Fibroblast of lung (primary cell): Measurements from ENCODE around the gene DAAM1. TPM values are rescaled to one million over a fixed set of nuclear protein-coding genes. Genes with fewer than 3 reads are reported as not detected.

Experiments used
- DNase-seq, 2 donors: peaks; one replicate each; pipeline versions ENCODE4 v3.0.0 to v3.0.0-alpha.2; 2010; ENCODE audit warnings: low read depth in 2 of 2
- H2AFZ ChIP-seq: 2 replicates; pipeline ENCODE4 v1.5.1; 2012; ENCODE audit warnings: low read length, control low read depth, inconsistent platforms
- H3K27ac ChIP-seq: 2 replicates; pipeline ENCODE4 v1.5.1; 2011; ENCODE audit warnings: low read length, control low read depth; ENCODE audit not compliant: insufficient read depth
- H3K27me3 ChIP-seq: 2 replicates; pipeline ENCODE4 v1.5.1; 2011; ENCODE audit warnings: mild to moderate bottlenecking, low read length; ENCODE audit not compliant: control insufficient read depth, insufficient read depth
- H3K36me3 ChIP-seq: 2 replicates; pipeline ENCODE4 v1.5.1; 2011; ENCODE audit warnings: low read length; ENCODE audit not compliant: control insufficient read depth, insufficient read depth
- H3K4me1 ChIP-seq: 2 replicates; pipeline ENCODE4 v1.5.1; 2011; ENCODE audit warnings: low read length; ENCODE audit not compliant: control insufficient read depth, insufficient read depth; ENCODE audit errors: extremely low read depth
- H3K4me2 ChIP-seq: 2 replicates; pipeline ENCODE4 v1.5.1; 2011; ENCODE audit warnings: low read length, control low read depth; ENCODE audit not compliant: insufficient read depth; ENCODE audit errors: extremely low read depth
- H3K4me3 ChIP-seq, 4 experiments: fragments of 200-600 bp in 1 of 4; sonication (generic) in 1 of 4; replicated peaks in 1 of 4; 2 replicates each; pipeline ENCODE4 v1.5.1; 2011 to 2016; ENCODE audit warnings: low read length in 4 of 4, low read depth in 3 of 4, mild to moderate bottlenecking in 3 of 4, control low read depth in 2 of 4, inconsistent platforms in 1 of 4, mixed read lengths in 1 of 4; ENCODE audit not compliant: insufficient read depth in 1 of 4; ENCODE audit errors: control extremely low read depth in 1 of 4
- H3K79me2 ChIP-seq: 2 replicates; pipeline ENCODE4 v1.5.1; 2012; ENCODE audit warnings: mild to moderate bottlenecking, low read length, inconsistent platforms; ENCODE audit not compliant: control insufficient read depth, insufficient read depth
- H3K9ac ChIP-seq: 2 replicates; pipeline ENCODE4 v1.5.1; 2011; ENCODE audit warnings: mild to moderate bottlenecking, low read length, control low read depth; ENCODE audit not compliant: insufficient read depth
- H3K9me3 ChIP-seq: 2 replicates; pipeline ENCODE4 v1.5.1; 2012; ENCODE audit warnings: low read depth, low read length; ENCODE audit not compliant: control insufficient read depth, insufficient read depth
- H4K20me1 ChIP-seq: 2 replicates; pipeline ENCODE4 v1.5.1; 2011; ENCODE audit warnings: low read length; ENCODE audit not compliant: control insufficient read depth, insufficient read depth; ENCODE audit errors: extremely low read depth
- CTCF ChIP-seq, 2 donors: IDR thresholded peaks in 1 of 2; conservative IDR thresholded peaks in 1 of 2; 1 replicate in 1 of 2; 2 replicates in 1 of 2; pipeline ENCODE4 v1.5.1; 2011 to 2012; ENCODE audit warnings: low read length in 2 of 2, control low read depth in 1 of 2, inconsistent platforms in 1 of 2, low read depth in 1 of 2, mild to moderate bottlenecking in 1 of 2
- EZH2 ChIP-seq: IDR thresholded peaks from 2 replicates; pipeline ENCODE4 v1.5.1; 2012; ENCODE audit warnings: low read length, control low read depth, mild to moderate bottlenecking; ENCODE audit errors: missing control alignments
- polyA plus RNA-seq, 2 donors: library from polyadenylated mRNA; depleted of rRNA in 1 of 2; stranded (reverse) in 1 of 2; unstranded in 1 of 2; fragments of >200 nt; gene quantifications; 2 replicates each; pipeline ENCODE4 v1.2.1, GENCODE V29; 2011 to 2012; ENCODE audit warnings: missing spikeins in 1 of 2
- total RNA-seq: library from RNA; depleted of rRNA; stranded (reverse); fragments of >200 nt; gene quantifications from 2 replicates; pipeline ENCODE4 v1.2.1, GENCODE V29; 2014

Gene DAAM1
- total and polyA plus RNA-seq, 2 donors (not counting 1 experiment from before 2014, with no cell fraction given) = 15.5 to 36.3 TPM

GRCh38 chr14:59254146-59254910, 65.9 kb downstream of the DAAM1 start:
- Histone ChIP-seq H3K4me1 (peaks cover 7% of the 10 kb centered on the region), H3K9me3 (no peaks in the 10 kb centered on the region), H3K27ac (peak overlapping the region; percentile 24), H3K9ac (no peak overlapping the region), H3K4me3 (no peak overlapping the region), H2AFZ (no peak overlapping the region), H3K4me2 (peak overlapping the region; percentile 27), H4K20me1 (no peaks in the 10 kb centered on the region), H3K27me3 (no peaks in the 10 kb centered on the region), H3K79me2 (no peaks in the 10 kb centered on the region), H3K36me3 (no peaks in the 10 kb centered on the region)
- TF ChIP-seq EZH2 (no peak), CTCF (conservative IDR thresholded peaks at IDR 0.05 in 1 of 2, IDR thresholded peaks at IDR 0.05 in 1 of 2; ENCODE audit: low read depth in 1 of 2, low read length in 2 of 2) (no peak)
- peak; percentile 96 to 98 for DNase-seq

GRCh38 chr14:59254911-59255545, 66.6 kb downstream of the DAAM1 start:
- Histone ChIP-seq H3K4me2 (peak overlapping the region; percentile 26), H3K4me1 (peaks cover 7% of the 10 kb centered on the region), H4K20me1 (no peaks in the 10 kb centered on the region), H3K27ac (peak overlapping the region; percentile 24), H3K36me3 (no peaks in the 10 kb centered on the region), H3K79me2 (no peaks in the 10 kb centered on the region), H3K9me3 (no peaks in the 10 kb centered on the region), H3K4me3 (no peak overlapping the region), H3K9ac (no peak overlapping the region), H3K27me3 (no peaks in the 10 kb centered on the region), H2AFZ (no peak overlapping the region)
- TF ChIP-seq EZH2 = no peak
- no peak for TF ChIP-seq CTCF (conservative IDR thresholded peaks at IDR 0.05 in 1 of 2, IDR thresholded peaks at IDR 0.05 in 1 of 2; ENCODE audit: low read depth in 1 of 2, low read length in 2 of 2)
- peak; percentile 57 to 76 for DNase-seq

GRCh38 chr14:59256331-59256730, 67.9 kb downstream of the DAAM1 start:
- no peak overlapping the region for H3K9ac ChIP-seq
- no peaks in the 10 kb centered on the region for H3K36me3 ChIP-seq
- H2AFZ ChIP-seq = no peak overlapping the region
- H3K4me2 ChIP-seq = no peak overlapping the region
- TF ChIP-seq EZH2 (no peak), CTCF (conservative IDR thresholded peaks at IDR 0.05 in 1 of 2, IDR thresholded peaks at IDR 0.05 in 1 of 2; ENCODE audit: low read depth in 1 of 2, low read length in 2 of 2) (no peak)
- H3K79me2 ChIP-seq = no peaks in the 10 kb centered on the region
- no peak overlapping the region for H3K27ac ChIP-seq
- DNase-seq = no peak
- no peaks in the 10 kb centered on the region for H4K20me1 ChIP-seq
- H3K9me3 ChIP-seq = no peaks in the 10 kb centered on the region
- no peaks in the 10 kb centered on the region for H3K27me3 ChIP-seq
- H3K4me1 ChIP-seq = peaks cover 7% of the 10 kb centered on the region
- no peak overlapping the region for H3K4me3 ChIP-seq
